ENCODE measurements around the gene ADGRB3. TPM values are rescaled to one million over a fixed set of nuclear protein-coding genes. Genes with fewer than 3 reads are reported as not detected.

The ADGRB3 gene
- total and polyA plus RNA-seq, 2 donors from 2014 or later = 0.26 to 2.2 TPM

- intact Hi-C loops (cut with DNase I) = no loop called here
- no peak overlapping the region for H3K4me3 ChIP-seq (ENCODE audit: low read length in 3 of 3)
- TF ChIP-seq CTCF (IDR thresholded peaks at IDR 0.05; ENCODE audit: borderline replicate concordance, extremely low read depth, insufficient read depth) = no peak
These were observed 353.6 kb downstream of the ADGRB3 start for GRCh38 chr6:68988698-68989097.

GRCh38 chr6:68990317-68990716 lies 355.2 kb downstream of the ADGRB3 start:
- Histone ChIP-seq H3K36me3 (ENCODE audit: control insufficient read depth in 2 of 3, insufficient read depth in 3 of 3, low read length in 3 of 3) (no peaks in the 10 kb centered on the region), H3K27me3 (ENCODE audit: control insufficient read depth, insufficient read depth, low read length) (no peaks in the 10 kb centered on the region), H3K4me1 (ENCODE audit: control insufficient read depth in 2 of 3, insufficient read depth in 2 of 3, low read depth in 1 of 3, low read length in 3 of 3) (no peaks in the 10 kb centered on the region), H3K27ac (ENCODE audit: low read depth in 2 of 2, low read length in 2 of 2) (no peak overlapping the region), H3K4me3 (ENCODE audit: low read length in 3 of 3) (no peak overlapping the region), H3K9ac (ENCODE audit: low read length in 3 of 3) (no peak overlapping the region), H3K9me3 (ENCODE audit: control insufficient read depth in 2 of 3, insufficient read depth in 1 of 3, low read length in 3 of 3) (no peaks in the 10 kb centered on the region)
- DNase-seq (no peak), FAIRE-seq (no peak)
- no peak for TF ChIP-seq CTCF (IDR thresholded peaks at IDR 0.05; ENCODE audit: borderline replicate concordance, extremely low read depth, insufficient read depth)
- intact Hi-C loops (cut with DNase I) = no loop called here

More at GRCh38 chr6:68988698-68989097, 353.6 kb downstream of the ADGRB3 start:
- FAIRE-seq (no peak), DNase-seq (no peak)
- no peak overlapping the region for H3K9ac ChIP-seq (ENCODE audit: low read length in 3 of 3)
- no peaks in the 10 kb centered on the region for H3K4me1 ChIP-seq (ENCODE audit: control insufficient read depth in 2 of 3, insufficient read depth in 2 of 3, low read depth in 1 of 3, low read length in 3 of 3)
- no peaks in the 10 kb centered on the region for H3K27me3 ChIP-seq (ENCODE audit: control insufficient read depth, insufficient read depth, low read length)
- no peaks in the 10 kb centered on the region for H3K9me3 ChIP-seq (ENCODE audit: control insufficient read depth in 2 of 3, insufficient read depth in 1 of 3, low read length in 3 of 3)
- no peak overlapping the region for H3K27ac ChIP-seq (ENCODE audit: low read depth in 2 of 2, low read length in 2 of 2)
- no peaks in the 10 kb centered on the region for H3K36me3 ChIP-seq (ENCODE audit: control insufficient read depth in 2 of 3, insufficient read depth in 3 of 3, low read length in 3 of 3)

GRCh38 chr6:68993911-68994310 lies 358.8 kb downstream of the ADGRB3 start:
- DNase-seq (no peak), FAIRE-seq (no peak)
- Histone ChIP-seq H3K9ac (ENCODE audit: low read length in 3 of 3) (no peak overlapping the region), H3K4me3 (ENCODE audit: low read length in 3 of 3) (no peak overlapping the region), H3K36me3 (ENCODE audit: control insufficient read depth in 2 of 3, insufficient read depth in 3 of 3, low read length in 3 of 3) (no peaks in the 10 kb centered on the region), H3K4me1 (ENCODE audit: control insufficient read depth in 2 of 3, insufficient read depth in 2 of 3, low read depth in 1 of 3, low read length in 3 of 3) (no peaks in the 10 kb centered on the region), H3K27me3 (ENCODE audit: control insufficient read depth, insufficient read depth, low read length) (no peaks in the 10 kb centered on the region), H3K9me3 (ENCODE audit: control insufficient read depth in 2 of 3, insufficient read depth in 1 of 3, low read length in 3 of 3) (no peaks in the 10 kb centered on the region), H3K27ac (ENCODE audit: low read depth in 2 of 2, low read length in 2 of 2) (no peak overlapping the region)
- no peak for TF ChIP-seq CTCF (IDR thresholded peaks at IDR 0.05; ENCODE audit: borderline replicate concordance, extremely low read depth, insufficient read depth)
- intact Hi-C loops (cut with DNase I) = no loop called here

GRCh38 chr6:68994521-68994920 lies 359.4 kb downstream of the ADGRB3 start:
- TF ChIP-seq CTCF (IDR thresholded peaks at IDR 0.05; ENCODE audit: borderline replicate concordance, extremely low read depth, insufficient read depth) = no peak
- no peaks in the 10 kb centered on the region for H3K9me3 ChIP-seq (ENCODE audit: control insufficient read depth in 2 of 3, insufficient read depth in 1 of 3, low read length in 3 of 3)
- intact Hi-C loops (cut with DNase I) = no loop called here
- FAIRE-seq = no peak
- no peaks in the 10 kb centered on the region for H3K4me1 ChIP-seq (ENCODE audit: control insufficient read depth in 2 of 3, insufficient read depth in 2 of 3, low read depth in 1 of 3, low read length in 3 of 3)
- DNase-seq = peak in 2 of 5 donors; percentile 27 to 35
- no peaks in the 10 kb centered on the region for H3K36me3 ChIP-seq (ENCODE audit: control insufficient read depth in 2 of 3, insufficient read depth in 3 of 3, low read length in 3 of 3)
- H3K27me3 ChIP-seq (ENCODE audit: control insufficient read depth, insufficient read depth, low read length) = no peaks in the 10 kb centered on the region
- H3K27ac ChIP-seq (ENCODE audit: low read depth in 2 of 2, low read length in 2 of 2) = no peak overlapping the region
- no peak overlapping the region for H3K4me3 ChIP-seq (ENCODE audit: low read length in 3 of 3)
- no peak overlapping the region for H3K9ac ChIP-seq (ENCODE audit: low read length in 3 of 3)

Measured in kidney (tissue), 14 donors.